NCI-H2196 (cell line): ENCODE results near the gene BAZ1B.
A peak's percentile ranks its signal among the peaks of the same experiment; 100 is the strongest.
"Not testable (repeated sequence)": the region's sequence is repeated elsewhere in the genome, so short reads cannot be mapped to it uniquely, and the experiment has no call there.

ENCODE experiments used
- DNase-seq: peaks from one replicate; lab custom pipeline; 2025; ENCODE audit not compliant: unreplicated experiment; lab: John Stamatoyannopoulos, UW

BAZ1B gene

DNA sequence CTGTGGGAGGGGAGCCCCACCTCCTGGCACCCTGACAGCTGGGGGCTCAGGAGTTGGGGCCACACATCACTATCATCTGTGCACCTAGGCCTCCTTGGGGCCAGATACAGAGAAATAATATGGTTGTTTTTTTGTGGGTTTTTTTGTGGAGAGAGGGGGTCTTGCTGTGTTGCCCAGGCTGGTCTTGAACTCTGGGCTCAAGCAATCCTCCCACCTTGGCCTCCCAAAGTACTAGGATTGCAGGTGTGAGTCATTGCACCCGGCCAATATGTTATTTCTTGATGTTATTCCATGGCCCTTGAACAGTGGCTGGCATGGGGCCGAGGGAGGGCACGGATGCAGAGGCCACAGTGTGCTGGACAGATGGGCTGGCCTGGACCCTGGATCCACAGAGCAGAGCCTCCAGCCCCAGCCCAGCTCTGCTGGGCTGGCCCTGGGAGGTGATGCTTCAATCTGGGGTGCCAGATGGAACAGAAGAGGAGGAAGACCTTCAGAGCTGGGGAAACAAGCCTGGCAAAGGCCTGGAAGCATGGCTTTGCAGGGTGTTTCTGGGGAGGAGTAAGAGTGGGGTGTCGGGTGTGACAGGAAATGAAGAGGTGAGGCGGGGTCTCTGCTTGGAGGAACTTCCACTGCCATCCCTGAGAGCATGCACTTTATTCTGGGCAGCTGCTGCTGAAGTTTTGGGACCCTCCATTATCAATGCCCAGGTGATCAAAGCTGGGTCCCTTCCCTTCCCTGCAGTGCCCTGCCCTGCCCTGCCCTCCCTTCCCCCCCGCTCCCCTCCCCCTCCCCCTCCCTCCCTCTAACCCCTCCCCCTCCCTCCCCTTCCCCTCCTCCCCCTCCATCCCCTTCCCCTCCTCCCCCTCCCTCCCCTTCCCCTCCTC is 92.2 kb downstream of the BAZ1B start:
- no peak for DNase-seq

DNA sequence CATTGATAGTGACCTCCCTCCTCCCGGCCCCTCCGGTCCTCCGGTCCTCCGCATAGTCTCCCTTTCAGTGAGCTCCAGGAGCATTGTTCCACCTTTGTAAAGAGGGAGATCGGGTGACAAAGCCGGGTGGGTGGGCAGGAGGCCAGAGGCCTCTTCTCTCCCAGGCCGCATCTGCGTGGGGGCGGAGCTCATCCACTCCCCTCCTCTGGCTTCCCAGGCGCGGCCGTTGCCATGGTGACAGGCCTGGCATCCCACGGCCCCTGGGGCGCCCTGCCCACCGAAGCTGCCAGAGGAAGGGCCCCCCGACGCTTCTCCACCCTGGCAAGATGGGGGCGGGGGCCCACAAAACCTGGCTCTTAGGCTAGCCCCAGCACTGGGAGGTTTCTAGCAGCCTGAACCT is 92.9 kb downstream of the BAZ1B start:
- peak; percentile 92 for DNase-seq

DNA sequence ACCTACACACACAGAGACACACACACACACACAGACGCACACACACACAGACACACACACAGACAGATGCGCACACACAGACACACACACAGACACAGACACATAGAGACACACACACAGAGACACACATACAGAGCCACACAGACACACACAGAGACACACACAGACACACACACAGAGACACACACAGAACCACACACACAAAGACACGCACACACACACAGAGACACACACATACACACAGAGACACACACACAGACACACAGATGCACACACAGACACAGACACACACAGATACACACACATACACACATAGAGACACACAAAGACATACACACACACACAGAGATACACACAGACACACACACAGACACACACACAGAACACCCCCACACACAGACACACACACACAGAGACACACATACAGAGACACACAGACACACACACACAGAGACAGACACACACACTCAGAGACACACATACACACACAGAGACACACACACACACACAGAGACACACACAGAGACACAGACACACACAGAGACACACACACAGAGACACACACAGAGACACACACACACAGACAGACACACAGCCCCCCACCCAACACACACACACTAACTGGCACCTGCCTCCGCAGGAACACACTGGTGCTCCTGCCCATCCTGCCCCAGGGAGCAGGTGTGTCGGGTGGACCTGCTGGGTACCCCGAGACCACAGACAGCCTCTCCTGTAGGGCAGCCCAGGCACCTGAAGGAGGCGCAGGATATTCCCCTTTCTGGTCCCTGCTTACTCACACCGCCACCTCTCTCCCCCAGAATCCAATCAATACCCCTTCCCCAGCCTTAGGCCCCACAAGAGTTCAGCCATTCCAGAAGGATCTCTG is 93.9 kb downstream of the BAZ1B start:
- DNase-seq, result no peak

DNA sequence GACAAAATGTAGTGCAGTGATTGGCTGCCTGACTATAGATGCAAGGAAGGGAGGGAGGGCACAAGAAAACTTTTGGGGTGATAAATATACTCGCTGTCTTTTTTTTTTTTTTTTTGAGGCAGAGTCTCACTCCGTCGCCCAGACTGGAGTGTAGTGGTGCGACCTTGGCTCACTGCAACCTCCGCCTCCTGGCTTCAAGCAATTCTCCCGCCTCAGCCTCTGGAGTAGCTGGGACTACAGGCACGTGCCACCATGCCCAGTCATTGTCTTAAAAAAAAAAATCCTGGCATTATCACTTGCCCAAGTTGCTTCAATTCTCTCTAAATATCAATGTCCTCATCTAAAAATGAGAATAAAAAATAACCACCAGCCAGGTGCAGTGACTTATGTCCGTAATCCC is 96.1 kb downstream of the BAZ1B start:
- no peak for DNase-seq

DNA sequence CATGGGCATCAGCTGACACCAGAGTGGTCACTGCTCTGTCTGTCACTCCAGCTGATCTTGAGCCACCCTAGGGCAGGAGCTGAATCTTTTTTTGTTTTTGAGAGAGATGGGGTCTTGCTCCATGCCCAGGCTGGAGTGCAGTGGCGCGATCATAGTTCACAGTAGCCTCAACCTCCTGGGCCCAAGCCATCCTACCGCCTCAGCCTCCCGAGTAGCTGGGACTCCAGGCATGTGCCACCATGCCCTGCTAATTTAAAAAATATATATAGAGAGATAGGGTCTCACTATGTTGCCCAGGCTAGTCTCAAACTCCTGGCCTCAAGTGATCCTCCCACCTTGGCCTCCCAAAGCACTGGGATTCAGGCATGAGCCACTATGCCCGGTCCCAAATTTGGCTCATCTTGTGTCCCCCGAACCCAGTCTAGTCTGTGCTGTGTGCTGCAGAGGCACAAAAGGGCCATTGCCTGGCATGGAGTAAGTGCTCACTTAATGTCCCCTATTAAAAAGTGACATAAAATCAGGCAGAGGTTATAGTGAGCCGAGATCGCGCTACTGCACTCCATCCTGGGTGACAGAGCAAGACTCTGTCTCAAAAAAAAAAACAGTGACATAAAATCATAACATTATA is 96.6 kb downstream of the BAZ1B start:
- DNase-seq, result no peak

DNA sequence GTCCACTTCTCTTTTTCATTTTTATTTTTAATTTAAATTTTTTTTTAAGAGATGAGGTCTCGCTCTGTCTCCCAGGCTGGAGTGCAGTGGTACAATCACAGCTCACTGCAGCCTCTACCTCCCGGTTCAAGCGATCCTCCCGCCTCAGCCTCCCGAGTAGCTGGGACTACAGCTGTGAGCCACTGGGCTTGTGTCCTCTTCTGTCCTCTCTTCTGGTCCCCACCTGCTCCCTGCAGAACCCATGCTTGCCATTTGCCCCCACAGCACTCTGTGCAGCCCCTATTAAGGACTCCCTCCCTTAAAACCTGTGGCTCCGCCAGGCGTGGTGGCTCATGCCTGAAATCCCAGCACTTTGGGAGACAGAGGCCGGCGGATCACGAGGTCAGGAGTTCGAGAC is 97.6 kb downstream of the BAZ1B start:
- DNase-seq, result no peak

DNA sequence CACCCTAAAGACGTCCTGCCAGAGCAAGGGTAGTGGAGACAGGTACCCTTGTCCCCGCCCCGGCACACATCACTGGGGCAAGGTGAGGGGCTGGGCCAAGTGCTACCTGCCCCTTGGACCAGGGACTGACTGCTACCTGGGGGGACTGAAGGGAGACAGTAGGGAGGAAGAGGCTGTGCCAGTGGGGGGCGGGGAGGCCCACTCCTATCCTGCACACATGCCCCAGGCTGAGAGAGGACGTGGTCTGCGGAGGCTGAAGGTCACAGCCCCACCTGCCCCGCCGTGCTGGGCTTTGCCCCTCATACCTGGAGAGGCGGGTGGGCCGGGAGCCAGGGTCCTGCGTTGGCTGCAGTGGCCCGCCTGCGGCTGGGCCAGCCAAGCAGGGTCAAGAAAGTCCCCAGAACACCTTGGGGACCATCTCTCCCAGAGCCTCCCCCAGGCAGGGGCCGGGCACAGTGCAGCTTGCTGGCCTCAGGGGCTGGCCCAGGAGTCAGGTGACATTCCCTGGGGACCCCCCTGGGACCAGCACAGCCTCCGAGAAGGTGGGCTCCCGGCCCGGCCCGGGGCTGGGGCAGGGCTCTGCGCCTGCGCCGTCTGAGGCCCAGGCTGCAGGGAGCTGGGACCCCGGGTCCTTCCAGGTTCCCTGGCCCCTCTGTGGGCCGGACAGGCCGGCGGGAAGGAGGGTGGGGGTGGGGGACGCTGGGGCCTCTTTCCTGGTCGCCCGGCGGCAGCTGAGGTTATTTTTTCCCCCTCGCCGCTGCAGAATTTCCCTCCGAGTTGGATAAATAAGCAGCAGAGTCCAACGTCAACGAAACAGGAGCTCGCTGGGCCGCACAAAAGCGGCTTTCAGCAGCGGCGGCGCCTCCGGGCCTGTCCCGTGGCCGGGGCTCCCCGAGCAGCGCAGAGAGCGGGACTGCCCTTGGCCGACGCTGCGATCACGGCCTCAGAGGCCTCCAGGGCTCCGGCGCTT is 98.3 kb downstream of the BAZ1B start:
- no peak for DNase-seq

DNA sequence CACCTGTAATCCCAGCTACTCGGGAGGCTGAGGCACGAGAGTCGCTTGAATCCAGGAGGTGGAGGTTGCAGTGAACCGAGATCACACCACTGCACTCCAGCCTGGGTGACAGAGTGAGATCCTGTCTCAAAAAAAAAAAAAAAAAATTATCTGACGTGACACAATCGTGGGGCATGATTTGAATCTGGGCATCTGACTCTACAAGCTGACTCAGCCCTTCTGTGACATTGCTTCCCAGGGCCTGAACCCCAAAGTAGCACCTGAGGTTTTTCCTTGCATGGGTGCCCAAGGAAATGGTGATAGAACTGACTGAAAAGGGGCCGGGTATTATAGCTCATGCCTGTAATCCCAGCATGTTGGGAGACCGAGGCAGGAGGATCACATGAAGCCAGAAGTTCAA is 101.5 kb downstream of the BAZ1B start:
- DNase-seq, result not testable (repeated sequence)

DNA sequence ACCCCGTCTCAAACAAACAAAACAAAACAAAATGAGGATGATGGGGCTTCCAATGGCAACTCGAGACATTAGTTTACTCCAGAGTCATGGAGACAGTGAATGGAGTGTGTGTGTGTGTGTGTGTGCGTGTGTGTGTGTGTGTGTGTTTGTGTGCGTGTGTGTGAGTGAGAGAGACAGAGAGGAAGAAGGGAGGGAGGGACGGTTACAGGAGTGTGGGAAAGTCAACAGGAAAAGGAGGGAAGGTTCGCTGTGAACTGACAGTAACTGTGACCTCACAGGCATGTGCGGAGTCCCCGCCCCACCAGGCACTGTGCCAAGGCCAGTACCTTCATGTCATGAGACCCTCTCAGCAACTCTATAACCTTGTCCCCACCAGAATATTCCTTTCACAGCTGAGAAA is 102.1 kb downstream of the BAZ1B start:
- DNase-seq, result peak; percentile 56

DNA sequence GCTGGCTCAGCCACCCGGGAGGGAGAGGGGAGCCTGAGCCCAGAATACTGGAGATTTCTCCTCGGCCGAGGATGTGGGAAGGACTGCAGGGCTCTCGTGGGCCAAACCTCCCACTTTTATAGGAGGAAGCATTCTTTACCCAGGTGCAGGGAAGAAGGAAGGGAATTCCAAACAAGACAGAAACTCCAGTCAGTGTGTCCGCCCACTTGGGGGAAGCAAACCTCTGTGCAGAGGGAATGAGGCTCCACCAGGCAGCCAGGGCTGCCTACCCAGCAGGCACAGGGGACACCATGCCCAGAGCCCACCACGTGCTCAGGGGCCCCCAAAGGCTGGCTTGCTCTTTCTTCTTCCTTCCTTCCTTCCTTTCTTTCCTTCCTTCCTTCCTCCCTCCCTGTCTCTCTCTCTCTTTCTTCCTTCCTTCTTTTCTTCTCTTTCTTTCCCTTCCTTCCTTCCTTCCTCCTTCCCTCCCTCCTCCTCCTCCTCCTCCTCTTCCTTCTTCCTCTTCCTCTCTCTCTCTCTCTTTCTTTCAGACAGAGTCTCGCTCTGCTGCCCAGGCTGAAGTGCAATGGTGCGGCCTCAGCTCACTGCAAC is 103.9 kb downstream of the BAZ1B start:
- DNase-seq, result no peak

DNA sequence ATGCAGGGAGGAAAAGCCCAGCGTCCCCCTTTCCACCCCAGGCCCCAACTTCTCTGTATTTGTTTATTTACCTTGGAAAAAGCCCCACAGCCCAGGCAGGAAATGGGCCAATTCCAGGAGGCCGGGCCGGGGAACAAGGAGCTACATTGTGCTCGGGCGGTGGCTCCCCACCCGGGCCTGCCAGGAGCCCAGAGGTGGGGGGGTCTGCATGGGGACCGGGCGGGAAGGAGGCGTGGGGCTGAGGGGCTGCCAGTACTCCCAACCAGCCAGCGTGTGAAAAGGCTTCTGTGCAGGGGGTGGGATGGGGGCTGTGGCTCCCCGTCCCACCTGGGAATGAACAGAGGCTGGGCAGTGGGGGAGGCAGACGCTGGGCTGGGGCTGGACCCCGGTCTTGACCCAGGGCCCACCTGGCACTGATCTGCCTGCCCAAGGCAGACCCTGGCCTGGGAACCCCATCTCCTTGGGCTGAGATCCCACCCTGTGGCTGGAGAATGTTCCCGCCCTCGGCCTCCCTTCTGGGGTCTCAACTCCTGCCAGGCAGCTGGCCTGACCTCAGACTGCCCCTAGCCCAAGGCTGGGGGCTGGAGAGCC is 111.5 kb downstream of the BAZ1B start:
- DNase-seq, result not testable (repeated sequence)

DNA sequence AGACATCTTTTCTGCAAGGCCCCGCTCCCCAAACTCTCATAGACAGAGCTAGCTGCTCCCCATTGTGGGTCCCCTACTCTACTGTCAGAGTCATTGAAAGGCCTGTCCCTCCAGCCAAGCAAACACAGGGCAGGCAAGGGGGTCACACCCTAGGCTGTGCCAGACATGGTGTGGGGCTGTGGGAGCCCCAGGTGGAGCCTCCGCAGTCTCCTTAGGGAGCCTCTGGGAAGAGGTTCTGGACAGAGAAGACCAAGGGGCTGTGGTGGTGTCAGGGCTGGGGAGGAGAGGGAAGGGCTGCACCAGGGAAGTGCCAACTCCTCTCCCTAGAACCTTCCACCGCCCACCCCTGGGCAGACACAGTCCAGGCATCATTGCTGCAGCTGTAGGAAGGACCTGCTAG is 117.2 kb downstream of the BAZ1B start:
- DNase-seq, result not testable (repeated sequence)

DNA sequence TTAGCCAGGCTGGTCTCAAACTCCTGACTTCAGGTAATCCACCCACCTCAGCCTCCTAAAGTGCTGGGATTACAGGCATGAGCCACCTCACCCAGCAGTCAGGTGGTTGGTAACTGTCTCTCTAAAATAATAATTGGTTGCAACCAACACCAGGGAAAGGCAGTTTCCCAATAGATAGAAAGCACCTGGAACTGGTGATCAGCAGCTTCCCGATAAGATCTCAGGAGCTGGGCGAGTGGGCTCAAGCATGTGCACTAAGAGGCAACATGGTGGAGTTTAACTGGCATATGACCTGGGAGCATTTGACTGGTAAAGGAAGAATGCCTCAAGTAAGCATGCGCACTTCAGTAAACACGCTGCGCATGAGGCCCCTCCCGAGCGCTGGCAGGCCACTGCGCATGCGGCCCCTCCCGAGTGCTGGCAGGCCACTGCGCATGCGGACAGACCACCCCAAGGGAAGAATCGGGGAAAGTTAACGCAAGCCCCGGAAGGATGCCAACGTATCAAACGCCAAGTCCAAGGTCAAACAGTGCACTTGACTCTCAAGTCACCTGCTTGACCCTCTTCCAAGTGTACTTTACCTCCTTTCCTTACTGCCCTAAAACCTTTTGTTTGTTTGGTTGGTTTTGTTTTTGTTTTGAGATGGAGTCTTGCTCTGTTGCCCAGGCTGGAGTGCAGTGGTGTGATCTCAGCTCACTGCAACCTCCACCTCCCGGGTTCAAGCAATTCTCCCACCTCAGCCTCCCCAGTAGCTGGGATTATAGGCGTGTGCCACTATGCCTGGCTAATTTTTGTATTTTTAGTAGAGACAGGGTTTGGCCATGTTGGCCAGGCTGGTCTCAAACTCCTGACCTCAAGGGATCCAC is 122.7 kb downstream of the BAZ1B start:
- DNase-seq, result not testable (repeated sequence)

DNA sequence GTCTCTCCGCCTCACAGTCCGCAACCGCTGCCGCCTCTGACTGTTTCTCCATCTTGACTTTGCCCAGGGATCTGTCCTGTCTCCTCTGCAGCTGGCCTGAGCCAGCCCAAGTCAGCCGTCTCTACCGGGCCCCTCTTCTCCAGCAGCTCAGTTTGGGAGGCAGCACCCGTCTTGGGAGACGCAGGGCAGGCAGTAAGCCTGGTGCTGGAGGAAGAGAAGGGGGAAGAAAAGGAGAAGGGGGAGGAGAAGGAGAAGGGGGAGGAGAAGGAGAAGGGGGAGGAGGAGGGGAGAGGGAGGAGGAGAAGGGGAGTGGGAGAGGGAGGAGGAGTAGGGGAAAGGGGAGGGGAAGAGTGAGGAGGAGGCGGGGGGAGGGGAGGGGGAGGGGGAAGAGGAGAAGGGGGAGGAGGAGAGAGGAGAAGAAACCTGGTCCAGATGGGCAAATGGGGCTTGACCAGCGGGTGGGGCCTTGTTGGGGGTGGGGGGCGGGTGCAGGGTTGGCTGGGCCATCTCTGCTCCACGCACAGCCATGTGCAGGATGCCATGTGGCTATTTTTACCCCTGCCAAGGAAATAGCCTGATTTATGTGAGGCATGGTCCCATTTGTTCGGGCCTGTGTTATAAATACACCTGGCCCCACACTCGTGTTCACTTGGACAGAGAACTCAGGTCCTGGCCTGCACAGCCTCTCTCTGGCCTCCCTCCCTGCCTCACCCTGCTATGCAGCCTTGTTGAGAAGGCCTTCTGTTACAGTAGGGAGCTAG is 124.4 kb downstream of the BAZ1B start:
- DNase-seq, result no peak

DNA sequence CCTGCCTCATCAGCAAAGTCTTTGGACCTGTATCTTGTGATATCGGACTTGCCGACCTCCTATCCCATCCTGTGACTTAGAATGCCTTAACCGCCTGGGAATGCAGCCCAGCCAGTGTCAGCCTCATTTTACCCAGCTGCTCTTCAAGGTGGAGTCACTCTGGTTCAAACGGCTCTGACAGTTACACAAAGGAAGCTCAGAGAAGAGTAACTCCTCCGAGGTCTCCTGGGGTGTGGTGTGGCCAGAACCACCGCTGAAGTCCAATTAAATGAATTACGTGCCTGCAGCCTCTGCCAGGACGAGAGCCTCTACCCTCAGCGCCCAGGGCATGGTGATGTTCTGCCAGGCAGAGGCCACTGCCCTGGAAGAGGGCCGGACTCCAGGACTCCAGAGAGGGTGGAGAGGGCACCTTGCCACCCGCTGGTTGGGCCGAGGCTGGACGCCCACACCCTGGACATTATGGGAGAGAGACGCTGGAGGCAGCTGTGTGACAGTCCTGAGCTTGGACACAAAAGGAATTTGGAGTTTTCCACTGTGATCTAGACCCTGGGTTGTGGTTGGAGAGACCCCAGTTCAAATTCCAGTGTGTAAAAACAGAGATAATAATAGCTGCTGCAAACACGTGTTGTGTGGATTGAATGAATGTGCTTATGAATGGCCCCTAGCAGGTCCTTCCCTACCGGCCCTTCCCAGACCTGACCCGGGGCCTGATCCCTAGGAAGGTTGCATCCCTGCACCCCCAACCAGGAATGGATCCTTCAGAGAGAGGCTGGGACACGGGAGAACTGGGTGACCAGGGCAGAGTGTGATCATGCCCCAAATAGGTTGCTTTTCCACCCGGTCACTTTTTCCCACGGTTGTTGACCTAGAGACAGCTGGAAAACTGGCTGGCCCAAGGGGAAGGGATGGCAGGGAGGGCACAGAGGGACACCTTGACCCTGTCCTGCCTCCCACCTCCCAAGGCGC is 126.3 kb downstream of the BAZ1B start:
- no peak for DNase-seq

DNA sequence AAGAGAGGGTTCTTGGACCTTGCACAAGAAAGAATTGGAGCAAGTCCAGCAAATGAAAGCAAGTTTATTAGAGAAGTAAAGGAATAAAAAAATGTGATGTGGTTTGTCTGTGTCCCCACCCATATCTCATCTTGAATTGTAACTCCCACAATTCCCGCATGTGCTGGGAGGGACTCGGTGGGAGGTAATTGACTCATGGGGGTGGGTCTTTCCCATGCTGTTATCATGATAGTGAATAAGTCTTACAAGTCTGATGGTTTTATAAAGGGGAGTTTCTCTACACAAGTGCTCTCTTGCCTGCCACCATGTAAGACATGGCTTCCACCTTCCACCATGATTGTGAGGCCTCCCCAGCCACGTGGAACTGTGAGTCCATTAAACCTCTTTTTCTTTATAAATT is 127.7 kb downstream of the BAZ1B start:
- no peak for DNase-seq

DNA sequence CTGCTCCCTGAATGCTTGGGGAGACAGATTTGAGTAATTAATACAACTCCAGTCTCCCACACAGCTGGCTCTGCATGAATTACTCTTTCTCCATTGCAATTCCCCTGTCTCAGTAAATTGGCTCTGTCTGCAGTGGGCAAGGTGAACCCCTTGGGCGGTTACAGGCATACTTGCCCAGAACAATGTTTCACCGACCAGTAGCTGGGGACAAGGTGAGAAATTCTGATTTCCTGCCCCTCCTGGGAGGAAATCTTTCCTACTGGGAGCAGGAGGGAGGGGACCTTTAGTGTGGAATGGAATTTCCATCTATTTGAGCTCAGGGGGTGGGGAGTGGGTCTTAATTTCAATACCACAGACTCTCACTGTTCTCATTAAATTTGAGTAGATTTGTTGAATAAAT is 130.7 kb downstream of the BAZ1B start:
- no peak for DNase-seq
